HepG2 (cell line): ENCODE results near the gene NOX4. TPM values are rescaled to one million over a fixed set of nuclear protein-coding genes. Genes with fewer than 3 reads are reported as not detected.

ENCODE experiments used
- ATAC-seq: fragments of 200-7000 bp; cut with Tn5 transposase; 3 replicates; pipeline ENCODE4 v1.9.1; 2020; ENCODE audit warnings: mild to moderate bottlenecking, moderate library complexity
- BruUV-seq: library from RNA; stranded (reverse); fragments of 400-500 nt; replicated peaks from 2 replicates; lab custom pipeline; 2021; lab: Mats Ljungman, UMichigan
- CTCF ChIA-PET: fragments of 300-600 bp; formaldehyde crosslinking; extraction: SDS; loops from one replicate; lab custom pipeline; 2021; ENCODE audit warnings: low total read pairs, inconsistent platforms, low intra/inter-chr PET ratio; lab: Yijun Ruan, JAX
- POLR2A ChIA-PET: fragments of 350-600 bp; sonication (Branson Sonifier 250); formaldehyde crosslinking; loops from one replicate; lab custom pipeline; 2020; ENCODE audit warnings: antibody characterized with exemption, inconsistent platforms; lab: Yijun Ruan, JAX
- DNase-seq: peaks from one replicate; pipeline ENCODE4 v3.0.0-alpha.2; 2015; ENCODE audit warnings: low spot score
- FAIRE-seq: peaks from 3 replicates; lab custom pipeline; 2011; peaks lifted over from hg19 to GRCh38; lab: Jason Lieb, UNC
- H2AFZ ChIP-seq: one replicate; pipeline ENCODE4 v1.6.1; 2011; ENCODE audit warnings: low read length, inconsistent platforms
- H3K27ac ChIP-seq: fragments of 300-600 bp; 3 replicates; pipeline ENCODE4 v1.8.0; 2011; ENCODE audit warnings: mixed run types, mild to moderate bottlenecking, mixed read lengths, low read length, inconsistent platforms; ENCODE audit not compliant: insufficient read depth; ENCODE audit errors: extremely low read length
- H3K27me3 ChIP-seq, 2 experiments: fragments of 200-600 bp in 1 of 2; 2 replicates in 1 of 2; 3 replicates in 1 of 2; pipeline versions ENCODE4 v1.6.0 to v1.8.0; 2011; ENCODE audit warnings: low read length in 2 of 2, mild to moderate bottlenecking in 2 of 2, moderate library complexity in 2 of 2, inconsistent platforms in 1 of 2; ENCODE audit not compliant: insufficient read depth in 2 of 2, control insufficient read depth in 1 of 2
- H3K36me3 ChIP-seq, 2 experiments: fragments of 200-600 bp in 1 of 2; replicated peaks in 1 of 2; 2 replicates in 1 of 2; 3 replicates in 1 of 2; pipeline versions ENCODE4 v1.5.1 to v1.8.0; 2011; ENCODE audit warnings: low read length in 2 of 2, inconsistent platforms in 1 of 2; ENCODE audit not compliant: insufficient read depth in 2 of 2, control insufficient read depth in 1 of 2
- H3K4me1 ChIP-seq: 2 replicates; pipeline ENCODE4 v1.5.1; 2012; ENCODE audit warnings: low read length, inconsistent platforms; ENCODE audit not compliant: insufficient read depth
- H3K4me2 ChIP-seq: 2 replicates; pipeline ENCODE4 v1.6.0; 2011; ENCODE audit warnings: low read depth, low read length, inconsistent platforms
- H3K4me3 ChIP-seq, 3 experiments: fragments of 200-600 bp in 1 of 3; sonication (generic), shearing (Covaris generic) in 1 of 3; replicated peaks in 1 of 3; 2 replicates each; pipeline ENCODE4 v1.5.1; 2011 to 2016; ENCODE audit warnings: low read length in 3 of 3, inconsistent platforms in 2 of 3, low read depth in 2 of 3, mild to moderate bottlenecking in 2 of 3, control low read depth in 1 of 3, mixed read lengths in 1 of 3; ENCODE audit not compliant: insufficient read depth in 1 of 3
- H3K79me2 ChIP-seq: one replicate; pipeline ENCODE4 v1.6.1; 2011; ENCODE audit warnings: low read length, inconsistent platforms; ENCODE audit not compliant: insufficient read depth
- H3K9ac ChIP-seq: 2 replicates; pipeline ENCODE4 v1.6.0; 2011; ENCODE audit warnings: mild to moderate bottlenecking, low read depth, low read length, inconsistent platforms; ENCODE audit not compliant: insufficient read depth
- H3K9me3 ChIP-seq: 2 replicates; pipeline ENCODE4 v1.5.1; 2012; ENCODE audit warnings: mild to moderate bottlenecking, low read length
- H4K20me1 ChIP-seq: 2 replicates; pipeline ENCODE4 v1.6.0; 2011; ENCODE audit warnings: inconsistent platforms, mild to moderate bottlenecking, low read length, moderate library complexity; ENCODE audit not compliant: insufficient read depth
- DNMT1 ChIP-seq: sonication (generic); formaldehyde crosslinking; IDR thresholded peaks from 2 replicates; pipeline ENCODE4 v1.5.1; 2020; ENCODE audit warnings: mild to moderate bottlenecking, missing genetic modification reagents
- KAT2B ChIP-seq: fragments of 150-350 bp; IDR thresholded peaks from 2 replicates; pipeline ENCODE4 v1.6.1; 2014; ENCODE audit warnings: low read depth, low read length, borderline replicate concordance
- KLF16 ChIP-seq, 2 experiments: sonication (generic) in 1 of 2; formaldehyde crosslinking in 1 of 2; IDR thresholded peaks; 2 replicates each; pipeline versions ENCODE4 v1.6.1 to v1.8.0; 2016 to 2023; ENCODE audit warnings: missing genetic modification reagents in 2 of 2, missing compliant biosample characterization in 1 of 2
- MEIS2 ChIP-seq: sonication (generic); formaldehyde crosslinking; IDR thresholded peaks from 2 replicates; pipeline ENCODE4 v1.9.0; 2021; ENCODE audit warnings: mild to moderate bottlenecking, missing genetic modification reagents
- SIX4 ChIP-seq: sonication (generic); formaldehyde crosslinking; IDR thresholded peaks from 2 replicates; pipeline ENCODE4 v1.4.0; 2020; ENCODE audit warnings: missing genetic modification reagents
- SP1 ChIP-seq, 2 experiments: fragments of 450-650 bp in 1 of 2; sonication (generic) in 1 of 2; formaldehyde crosslinking in 1 of 2; IDR thresholded peaks; 2 replicates each; pipeline versions ENCODE4 v1.4.0 to v1.6.1; 2016 to 2020; ENCODE audit warnings: missing genetic modification reagents in 1 of 2
- SP5 ChIP-seq: IDR thresholded peaks from 2 replicates; pipeline ENCODE4 v1.6.1; 2016; ENCODE audit warnings: low read depth, borderline replicate concordance
- TARDBP ChIP-seq: sonication (generic); formaldehyde crosslinking; IDR thresholded peaks from 2 replicates; pipeline ENCODE4 v1.8.0; 2022; ENCODE audit warnings: mild to moderate bottlenecking, missing genetic modification reagents
- ZNF180 ChIP-seq: sonication (generic); formaldehyde crosslinking; IDR thresholded peaks from 2 replicates; pipeline ENCODE4 v1.4.0; 2020; ENCODE audit warnings: low read depth, missing genetic modification reagents, borderline replicate concordance
- ZNF484 ChIP-seq: sonication (generic); formaldehyde crosslinking; IDR thresholded peaks from 2 replicates; pipeline ENCODE4 v1.5.1; 2020; ENCODE audit warnings: mild to moderate bottlenecking, low read depth, missing genetic modification reagents, borderline replicate concordance
- WGBS: methylation state at CpG from one replicate; pipeline ENCODE4 v1.1.6; 2017; ENCODE audit warnings: low lambda C conversion rate; 5-methylcytosine and 5-hydroxymethylcytosine counted together
- in situ Hi-C: cut with HindIII; loops from 2 replicates; pipeline ENCODE4 v1.10.0; 2017; ENCODE audit warnings: low pct_unique_long_range_greater_than_20kb; ENCODE audit not compliant: extremely low pct_ligation_motif_present
- intact Hi-C: fragments of 100-400 bp; cut with micrococcal nuclease; formaldehyde crosslinking; loops from one replicate; pipeline ENCODE4 v1.10.0; 2022; ENCODE audit not compliant: unreplicated experiment
- polyA plus RNA-seq, 8 experiments: library from polyadenylated mRNA; depleted of rRNA in 3 of 8; stranded (reverse) in 7 of 8; unstranded in 1 of 8; fragments of >200 nt; fragmentation: Illumina TruSeq in 4 of 8; extraction: Trizol in 4 of 8; gene quantifications; 2 replicates each; pipeline versions ENCODE4 v1.2.1 to v1.2.3, GENCODE V29; 2011 to 2016; ENCODE audit warnings: low read depth in 4 of 8, missing spikeins in 1 of 8, mixed read lengths in 1 of 8; ENCODE audit not compliant: insufficient read depth in 1 of 8
- total RNA-seq, 5 experiments: library from RNA; depleted of rRNA; stranded (reverse); fragments of >200 nt; fragmentation: Illumina TruSeq; extraction: Trizol; gene quantifications; 2 replicates each; pipeline ENCODE4 v1.2.3, GENCODE V29; 2016; ENCODE audit warnings: low read depth in 1 of 5

NOX4 gene
- total and polyA plus RNA-seq, 2 of the 13 experiments (the other 11 are each of a cell fraction or from before 2014, with no cell fraction given) = not detected

GRCh38 chr11:89498845-89499448 lies 7.8 kb upstream of the NOX4 start:
- no peak overlapping the region for H3K27ac ChIP-seq
- in situ Hi-C loops (no loop called here), intact Hi-C loops (no loop called here)
- CTCF ChIA-PET = no interaction called here
- TF ChIP-seq ZNF484 (CRISPR knock-in tag) (no peak), ZNF180 (CRISPR knock-in tag) (no peak), TARDBP (CRISPR knock-in tag) (no peak), KAT2B (no peak), SP1 (IDR thresholded peaks at IDR 0.05) (no peak), SP1 (CRISPR knock-in tag; IDR thresholded peaks at IDR 0.05) (no peak), SP5 (CRISPR knock-in tag) (no peak), SIX4 (CRISPR knock-in tag) (no peak), MEIS2 (CRISPR knock-in tag) (no peak), DNMT1 (CRISPR knock-in tag) (no peak), KLF16 (CRISPR knock-in tag; IDR thresholded peaks at IDR 0.05) (no peak)
- H3K9me3 ChIP-seq = no peaks in the 10 kb centered on the region
- POLR2A ChIA-PET = no interaction called here
- H3K79me2 ChIP-seq = no peaks in the 10 kb centered on the region
- FAIRE-seq = no peak
- H3K9ac ChIP-seq = no peak overlapping the region
- H3K27me3 ChIP-seq = no peaks in the 10 kb centered on the region
- H2AFZ ChIP-seq = no peak overlapping the region
- no peak overlapping the region for H3K4me3 ChIP-seq
- 27% methylated on average over 5 of the region's 5 CpGs for WGBS
- no peaks in the 10 kb centered on the region for H3K36me3 ChIP-seq
- H4K20me1 ChIP-seq = no peaks in the 10 kb centered on the region
- H3K4me2 ChIP-seq = no peak overlapping the region
- peak; percentile 8 for DNase-seq
- BruUV-seq = no TSS peak
- no peak for ATAC-seq
- no peaks in the 10 kb centered on the region for H3K4me1 ChIP-seq
